SW 1271 (cell line): ENCODE measurements around the gene CACNA1B.

ENCODE experiments used
- DNase-seq, 2 experiments: peaks; one replicate each; lab custom pipeline; 2025; lab: John Stamatoyannopoulos, UW

Gene CACNA1B

GRCh38 chr9:138040446-138041430 is 163.2 kb downstream of the CACNA1B start:
- DNase-seq = no peak

DNA sequence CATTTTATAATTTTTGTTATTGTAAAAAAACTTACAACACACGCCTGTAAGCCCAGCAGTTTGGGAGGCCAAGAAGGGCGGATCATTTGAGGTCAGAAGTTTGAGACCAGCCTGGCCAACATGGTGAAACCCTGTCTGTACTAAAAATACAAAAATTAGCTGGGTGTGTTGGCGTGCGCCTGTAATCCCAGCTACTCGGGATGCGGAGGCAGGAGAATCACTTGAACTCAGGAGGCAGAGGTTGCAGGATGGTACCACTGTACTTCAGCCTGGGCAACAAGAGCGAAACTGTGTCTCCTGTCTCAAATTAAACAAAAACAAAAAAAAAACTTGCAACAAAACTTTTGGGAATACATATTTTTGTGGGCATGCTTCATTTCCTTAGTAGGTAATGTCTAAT is 164.6 kb downstream of the CACNA1B start:
- no peak for DNase-seq

DNA sequence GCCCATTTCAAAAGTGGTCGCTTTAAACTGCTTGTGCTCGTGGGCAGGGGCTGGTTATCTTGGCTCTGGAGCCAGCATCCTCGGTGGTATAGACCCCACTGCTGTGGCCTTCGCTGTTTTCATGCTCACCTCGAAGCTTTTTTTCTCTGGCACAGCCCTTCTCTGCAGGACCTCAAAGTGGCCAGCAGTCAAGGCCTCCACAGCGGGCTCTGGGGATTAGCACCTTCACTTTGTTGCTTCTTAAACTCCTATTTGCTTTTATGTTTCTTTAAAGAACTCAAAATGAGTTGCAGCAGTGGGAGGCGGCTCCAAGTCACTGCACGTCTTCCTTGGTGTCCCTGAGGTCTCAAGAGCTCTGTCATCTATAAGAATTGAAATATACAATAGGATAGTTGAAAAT is 165.1 kb downstream of the CACNA1B start:
- DNase-seq = no peak

- no peak for DNase-seq
Measured at GRCh38 chr9:138043061-138043410, 165.5 kb downstream of the CACNA1B start.

DNA sequence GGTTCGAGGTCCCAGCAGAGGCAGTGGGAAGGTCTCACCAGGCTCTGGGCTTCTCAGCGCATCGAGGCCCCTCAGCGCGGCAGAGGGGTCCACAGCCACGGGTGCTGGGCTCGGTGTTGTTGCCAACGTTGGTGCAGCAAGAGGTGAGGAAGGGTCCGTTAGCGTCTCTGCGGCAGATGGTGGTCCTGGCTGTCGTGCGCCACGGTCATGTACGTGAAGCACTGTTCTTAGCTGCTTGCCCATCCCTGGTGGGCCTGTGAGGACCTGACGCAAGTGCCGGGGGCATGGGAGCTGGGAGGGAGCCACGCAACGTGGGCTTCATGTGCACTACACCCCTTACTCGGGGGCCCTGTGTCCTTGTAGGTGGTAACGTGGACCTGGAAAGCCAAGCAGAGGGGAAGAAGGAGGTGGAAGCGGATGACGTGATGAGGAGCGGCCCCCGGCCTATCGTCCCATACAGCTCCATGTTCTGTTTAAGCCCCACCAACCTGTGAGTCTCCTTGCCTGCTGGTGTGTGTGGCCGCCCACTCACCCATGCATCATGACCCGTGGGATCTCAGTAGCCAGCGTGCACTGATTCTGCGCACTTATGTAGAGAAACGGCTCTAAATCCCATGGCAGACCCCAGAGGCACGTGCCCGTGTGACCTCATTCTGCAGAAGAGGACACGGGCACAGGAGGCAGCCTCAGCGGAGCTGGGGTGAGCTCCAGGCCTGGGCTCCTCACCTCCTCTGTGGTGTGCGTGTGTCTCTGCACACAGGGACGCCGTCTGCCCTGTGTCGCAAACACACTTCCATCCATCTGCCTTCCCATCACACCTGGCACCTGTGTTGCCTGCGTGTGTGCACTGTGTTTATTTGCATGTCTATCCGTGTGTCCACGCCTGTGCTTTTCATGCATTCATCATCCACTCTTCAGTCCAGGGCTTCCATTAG is 166.1 kb downstream of the CACNA1B start:
- no peak for DNase-seq

DNA sequence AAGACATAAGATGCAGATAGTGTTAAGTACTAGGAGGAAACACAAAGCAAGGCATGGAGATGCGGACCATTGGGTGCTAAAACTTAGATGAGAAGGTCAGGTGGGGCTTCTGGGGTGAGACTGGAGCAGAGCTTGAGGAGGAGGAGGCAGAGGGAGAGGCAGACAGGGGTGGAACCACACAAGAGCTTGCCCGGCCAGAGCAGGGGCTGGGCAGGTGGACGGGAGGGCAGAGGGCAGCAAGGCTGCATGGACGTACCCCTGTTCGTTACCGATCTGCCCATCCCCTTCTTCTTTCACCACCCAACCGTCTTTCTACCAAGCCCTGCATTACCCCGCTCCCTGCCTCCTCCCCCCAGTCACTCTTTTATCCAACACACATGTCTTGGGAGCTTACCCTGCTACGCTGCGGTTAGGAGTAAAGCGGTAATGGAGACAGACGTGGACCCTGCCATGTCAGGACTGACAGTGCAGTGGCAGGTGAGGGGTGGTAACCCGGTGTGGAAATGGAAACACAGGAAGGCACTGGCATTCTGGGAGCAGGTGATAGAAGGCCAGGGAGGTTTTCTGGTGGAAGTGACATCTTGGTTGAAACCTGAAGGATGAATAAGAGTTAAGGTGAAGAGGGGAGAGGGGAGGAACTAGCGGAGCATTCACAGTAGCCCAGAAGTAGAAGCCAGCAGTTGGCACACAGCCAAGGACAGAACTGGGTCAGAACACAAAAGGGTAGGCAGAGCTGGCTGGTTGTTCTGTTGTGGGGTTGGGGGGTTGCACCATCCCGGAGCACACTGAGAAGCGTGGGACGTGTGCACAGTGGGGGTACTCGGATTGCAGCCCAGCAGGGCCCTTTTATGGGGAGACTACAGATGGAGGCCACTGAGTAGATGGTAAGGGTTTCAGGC is 167.2 kb downstream of the CACNA1B start:
- no peak for DNase-seq

- no peak for DNase-seq
Measured at GRCh38 chr9:138045541-138046490, 168.2 kb downstream of the CACNA1B start.

DNA sequence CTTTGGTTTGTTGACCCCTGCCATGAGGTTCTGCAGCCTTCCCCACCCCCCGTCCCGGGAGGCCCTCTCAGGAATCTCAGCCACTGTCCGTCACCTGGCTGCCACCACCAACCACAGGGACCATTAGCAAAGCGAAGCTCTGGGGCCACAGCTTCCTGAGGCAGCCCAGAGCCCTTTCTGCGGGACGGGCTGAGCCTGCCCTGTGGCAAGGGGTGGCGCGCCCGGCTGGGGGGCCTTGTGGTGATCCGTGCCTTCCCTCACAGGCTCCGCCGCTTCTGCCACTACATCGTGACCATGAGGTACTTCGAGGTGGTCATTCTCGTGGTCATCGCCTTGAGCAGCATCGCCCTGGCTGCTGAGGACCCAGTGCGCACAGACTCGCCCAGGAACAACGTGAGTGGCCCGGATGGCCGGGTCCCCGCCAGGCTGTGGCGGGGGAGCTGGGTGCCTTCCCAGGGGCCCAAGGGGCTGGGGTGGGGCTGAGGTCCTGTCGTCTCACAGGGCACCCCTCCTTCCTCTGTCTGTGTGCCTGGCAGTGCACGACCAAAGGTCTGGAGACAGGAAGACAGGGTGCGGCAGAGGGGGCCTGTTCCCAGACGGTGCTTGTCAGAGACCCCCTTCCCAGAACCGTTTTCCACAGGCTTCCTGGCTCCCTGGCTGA is 169.2 kb downstream of the CACNA1B start:
- no peak for DNase-seq

DNA sequence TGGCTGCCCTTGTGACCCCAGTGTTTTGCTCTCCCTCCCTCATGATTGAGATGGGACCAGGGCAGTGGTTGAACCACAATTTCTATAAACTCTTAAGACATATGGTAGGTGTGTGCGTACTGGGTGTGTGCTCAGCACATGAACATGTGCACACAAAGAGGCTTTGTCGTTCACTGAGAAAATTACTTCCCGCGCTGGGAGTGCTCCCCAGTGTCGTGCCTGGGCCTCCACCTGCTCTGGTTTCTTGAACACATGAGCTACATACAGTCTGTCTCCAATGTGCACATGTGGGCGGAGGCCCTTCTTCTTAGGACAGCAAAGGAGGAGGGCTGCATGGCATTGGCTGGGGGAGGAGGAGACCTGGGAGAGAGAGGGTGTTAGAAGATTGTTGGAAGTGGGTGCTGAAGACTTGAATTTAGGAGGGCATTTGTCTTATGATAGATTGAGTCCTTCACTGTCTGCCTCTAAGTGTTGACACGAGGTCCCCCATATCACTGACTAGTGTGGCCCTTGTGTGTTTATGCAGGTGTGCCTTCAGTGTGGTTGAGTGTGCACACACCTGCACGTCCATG is 170.0 kb downstream of the CACNA1B start:
- no peak for DNase-seq

GRCh38 chr9:138048184-138048583 is 170.6 kb downstream of the CACNA1B start:
- no peak for DNase-seq

DNA sequence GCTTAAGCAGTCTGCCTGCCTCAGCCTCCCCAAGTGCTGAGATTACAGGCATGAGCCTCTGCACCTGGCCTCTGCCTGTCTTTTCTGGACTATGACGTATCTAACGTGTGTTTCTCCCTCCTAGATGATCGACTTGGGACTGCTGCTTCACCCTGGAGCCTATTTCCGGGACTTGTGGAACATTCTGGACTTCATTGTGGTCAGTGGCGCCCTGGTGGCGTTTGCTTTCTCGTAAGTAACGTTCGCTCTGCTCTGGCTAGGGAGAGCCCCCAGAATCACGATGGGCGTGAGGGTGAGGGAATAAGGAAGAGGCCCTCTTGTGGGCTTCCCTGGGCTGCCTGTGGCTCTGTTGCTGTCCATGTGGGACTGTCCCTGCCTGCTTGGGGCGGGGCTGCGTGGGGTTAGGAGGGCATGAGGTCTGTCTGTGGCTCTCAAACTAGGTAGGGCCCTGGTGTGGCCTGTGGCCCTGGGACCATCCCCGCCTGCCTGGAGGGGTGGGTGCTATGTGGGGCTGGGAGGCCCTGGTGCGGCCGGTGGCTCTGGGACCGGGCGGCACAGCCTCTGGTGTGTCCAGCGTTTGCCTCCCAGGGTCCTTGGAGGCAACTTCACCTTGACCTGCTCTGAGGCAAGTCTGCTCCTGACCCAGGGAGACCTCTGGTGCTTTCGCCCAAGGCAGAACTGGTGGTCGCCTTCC is 171.7 kb downstream of the CACNA1B start:
- no peak for DNase-seq

- DNase-seq = no peak
Measured at GRCh38 chr9:138049779-138050471, 172.3 kb downstream of the CACNA1B start.

DNA sequence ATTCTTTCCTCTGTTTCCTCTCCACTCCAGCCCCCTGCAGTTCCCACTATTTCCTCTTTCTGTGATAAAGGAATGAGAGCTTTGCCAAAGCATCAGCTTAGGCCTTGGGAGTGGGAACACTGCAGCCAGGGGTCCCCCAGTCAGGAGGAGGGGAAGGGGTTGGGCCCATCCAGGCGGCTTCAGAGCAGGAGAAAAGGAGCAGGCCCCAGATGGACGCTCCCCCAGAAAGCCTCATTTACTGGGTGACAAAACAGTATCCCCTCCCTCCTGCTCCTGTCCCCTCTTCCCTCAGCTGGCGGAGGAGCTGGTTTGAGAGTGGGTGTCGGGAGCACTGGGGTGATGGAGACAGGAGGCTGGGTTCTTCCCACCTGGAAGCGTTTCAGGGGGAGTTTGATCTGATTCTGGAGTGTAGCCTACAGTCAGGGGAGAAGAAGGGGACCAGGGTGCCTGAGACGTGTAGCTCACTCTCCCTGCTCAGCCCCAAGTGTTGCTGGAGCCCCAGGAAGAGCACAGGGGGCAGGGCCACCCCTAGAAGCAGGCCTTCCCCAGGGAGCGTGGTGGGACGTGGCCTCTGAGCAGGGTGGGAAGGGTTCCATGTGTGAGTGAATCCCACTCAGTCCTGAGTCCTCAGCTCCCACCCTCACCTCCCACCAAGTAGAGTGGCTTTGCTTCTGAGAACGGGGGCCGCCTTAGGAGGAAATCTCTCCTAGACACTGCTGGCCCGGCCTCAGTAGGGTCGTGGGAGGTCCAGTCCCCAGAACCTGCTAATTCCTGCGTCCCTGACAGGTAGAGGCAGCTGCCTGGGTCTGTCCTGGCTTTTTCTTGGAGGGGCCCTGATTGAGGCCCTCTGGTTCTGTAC is 173.1 kb downstream of the CACNA1B start:
- no peak for DNase-seq

DNA sequence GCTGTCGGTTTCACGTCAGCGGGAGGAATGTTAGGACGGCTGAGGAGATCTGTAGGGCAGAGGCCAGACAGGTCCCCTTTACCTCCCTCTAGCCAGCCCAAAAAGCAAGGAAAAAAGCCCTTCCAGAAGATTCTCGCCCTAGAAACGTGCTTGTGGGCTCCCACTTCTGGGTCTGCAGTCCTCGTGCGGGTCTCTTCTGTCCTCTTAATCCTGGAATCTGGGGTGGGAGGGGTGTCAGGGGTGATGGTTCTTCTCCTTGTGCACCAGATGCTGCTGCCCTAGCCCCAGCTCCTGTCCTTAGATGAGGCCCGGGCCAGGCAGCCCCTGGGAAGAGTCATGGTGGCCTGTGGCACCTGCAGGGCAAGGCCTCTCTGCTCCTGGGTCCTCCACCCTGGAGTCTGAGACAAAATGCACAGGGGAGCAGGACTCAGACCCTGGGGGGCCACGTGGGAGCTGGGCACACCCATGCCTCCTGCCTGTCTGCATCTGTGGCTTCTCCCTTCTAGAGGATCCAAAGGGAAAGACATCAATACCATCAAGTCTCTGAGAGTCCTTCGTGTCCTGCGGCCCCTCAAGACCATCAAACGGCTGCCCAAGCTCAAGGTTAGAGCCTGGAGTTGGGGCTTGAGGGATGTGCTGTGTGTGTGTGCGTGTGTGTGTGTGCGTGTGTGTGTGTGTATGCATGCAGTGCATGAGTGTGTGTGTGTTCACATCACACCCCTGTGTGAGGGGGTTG is 174.2 kb downstream of the CACNA1B start:
- no peak for DNase-seq

DNA sequence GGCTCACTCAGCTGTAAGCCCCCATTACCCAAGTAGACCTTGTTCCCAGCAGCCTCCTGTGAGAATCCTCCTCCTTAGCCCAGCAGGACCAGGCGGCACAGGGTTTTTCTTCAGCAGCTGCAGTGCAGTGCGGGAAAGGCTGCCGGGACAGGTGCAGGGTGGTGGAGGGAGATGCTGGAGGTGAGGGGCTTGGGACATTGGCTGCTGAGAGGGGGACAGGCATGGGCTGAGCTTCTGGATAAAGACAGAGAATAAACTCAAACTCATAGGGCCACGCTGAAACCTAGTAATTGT is 174.7 kb downstream of the CACNA1B start:
- DNase-seq = no peak

- DNase-seq = no peak
Measured at GRCh38 chr9:138052635-138053320, 175.2 kb downstream of the CACNA1B start.
